Tongue (tissue), 2 donors: ENCODE results near the gene TRABD. TPM values are rescaled to one million over a fixed set of nuclear protein-coding genes. Genes with fewer than 3 reads are reported as not detected.
A peak's percentile ranks its signal among the peaks of the same experiment; 100 is the strongest.
"Not testable (repeated sequence)": the region's sequence is repeated elsewhere in the genome, so short reads cannot be mapped to it uniquely, and the experiment has no call there.

Experiments used
- DNase-seq: peaks from one replicate; pipeline ENCODE4 v3.0.0-alpha.2; 2015
- total RNA-seq: library from RNA; depleted of rRNA; stranded (reverse); fragments of >200 nt; gene quantifications from one replicate; pipeline ENCODE4 v1.2.3, GENCODE V29; 2014

Gene TRABD
- total RNA-seq, 1 donor from 2014 or later, result 18.5 TPM

GRCh38 chr22:50202130-50202666, 16.5 kb downstream of the TRABD start:
- DNase-seq, result no peak

- DNase-seq, result no peak
Observed at GRCh38 chr22:50203288-50203687, 17.6 kb downstream of the TRABD start.

DNA sequence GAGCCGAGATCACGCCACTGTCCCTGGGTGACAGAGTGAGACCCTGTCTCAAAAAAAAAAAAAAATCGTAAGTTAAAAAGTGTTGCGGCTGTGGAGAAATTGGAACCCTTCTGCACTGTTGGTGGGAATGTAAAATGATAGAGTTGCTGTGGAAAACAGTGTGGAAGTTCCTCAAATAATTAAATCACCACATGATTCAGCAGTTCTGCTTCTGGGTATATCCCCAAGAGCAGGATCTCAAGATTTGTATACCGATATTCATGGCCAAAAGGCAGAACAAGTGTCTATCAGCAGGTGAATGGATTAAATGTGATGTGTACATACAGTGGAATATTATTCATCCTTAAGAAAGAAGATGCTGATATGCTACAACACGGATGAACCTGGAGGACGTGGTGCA, 18.9 kb downstream of the TRABD start:
- no peak for DNase-seq

DNA sequence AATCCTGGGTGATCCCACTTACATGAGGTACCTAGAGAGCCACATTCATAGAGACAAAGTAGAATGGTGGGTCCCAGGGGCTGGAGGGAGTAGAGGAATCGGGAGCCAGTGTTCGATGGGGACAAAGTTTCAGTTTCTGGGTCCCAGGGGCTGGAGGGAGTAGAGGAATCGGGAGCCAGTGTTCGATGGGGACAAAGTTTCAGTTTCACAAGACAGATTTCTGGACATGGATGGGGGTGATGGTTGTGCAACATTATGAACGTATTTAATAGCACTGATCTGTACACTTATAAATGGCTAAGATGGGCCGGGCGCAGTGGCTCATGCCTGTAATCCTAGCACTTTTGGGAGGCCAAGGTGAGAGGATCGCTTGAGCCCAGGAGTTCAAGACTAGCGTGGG, 19.3 kb downstream of the TRABD start:
- not testable (repeated sequence) for DNase-seq

DNA sequence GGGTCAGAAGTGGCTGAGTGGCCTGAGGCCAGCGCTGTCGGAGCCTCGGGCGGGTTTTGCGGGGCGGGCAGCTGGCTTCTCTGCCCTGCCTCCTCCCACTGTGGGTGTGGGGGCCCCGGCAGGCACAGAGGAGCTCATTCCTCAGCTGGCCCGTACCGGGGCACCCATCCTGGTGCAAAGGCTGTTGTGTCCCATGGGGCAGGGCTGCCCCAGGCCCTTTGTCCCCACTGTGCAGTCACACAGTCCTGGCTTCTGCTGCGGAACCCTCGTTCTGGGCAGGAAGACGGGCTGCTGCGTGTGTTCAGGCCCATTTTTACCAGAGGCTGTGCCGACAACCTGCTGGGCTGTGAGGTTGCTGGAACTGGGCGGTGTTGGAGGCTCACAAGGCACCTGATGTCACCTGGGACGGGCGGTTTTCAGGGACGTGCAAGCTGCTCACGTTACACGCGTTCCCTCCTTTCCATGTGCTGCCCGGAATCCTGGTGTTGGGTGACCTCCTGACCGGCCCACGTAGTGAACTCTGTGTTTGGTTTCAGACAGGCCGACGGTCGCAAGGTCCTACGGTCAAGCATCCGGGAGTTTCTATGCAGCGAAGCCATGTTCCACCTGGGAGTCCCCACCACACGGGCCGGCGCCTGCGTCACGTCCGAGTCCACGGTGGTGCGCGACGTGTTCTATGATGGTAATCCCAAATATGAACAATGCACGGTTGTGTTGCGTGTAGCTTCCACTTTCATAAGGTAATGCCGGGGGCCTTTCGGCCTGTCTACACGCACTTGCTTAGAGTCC, 20.3 kb downstream of the TRABD start:
- no peak for DNase-seq

DNA sequence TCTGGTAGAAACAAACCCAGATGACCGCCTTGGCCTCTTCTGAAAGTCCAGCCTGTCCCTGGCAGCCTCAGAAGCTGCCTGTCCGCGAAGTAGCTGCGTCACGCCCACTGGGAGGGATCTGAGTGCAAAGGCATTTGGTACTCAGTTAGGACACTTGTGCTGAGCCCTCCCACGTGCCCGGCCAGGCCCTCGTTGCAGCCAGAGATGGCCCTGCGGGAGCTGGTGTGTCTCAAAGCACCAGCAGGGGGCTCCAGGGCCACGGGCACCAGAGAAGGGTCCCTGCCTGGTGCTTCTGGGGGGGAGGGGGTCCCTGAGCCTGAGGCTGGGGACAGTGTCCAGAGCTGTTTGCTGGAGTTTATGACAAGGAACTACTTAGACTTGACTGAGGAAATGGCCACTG, 20.9 kb downstream of the TRABD start:
- DNase-seq, result peak; percentile 71

GRCh38 chr22:50207383-50208140, 21.8 kb downstream of the TRABD start:
- no peak for DNase-seq

- peak; percentile 73 for DNase-seq
Observed at GRCh38 chr22:50208430-50208938, 22.8 kb downstream of the TRABD start.

DNA sequence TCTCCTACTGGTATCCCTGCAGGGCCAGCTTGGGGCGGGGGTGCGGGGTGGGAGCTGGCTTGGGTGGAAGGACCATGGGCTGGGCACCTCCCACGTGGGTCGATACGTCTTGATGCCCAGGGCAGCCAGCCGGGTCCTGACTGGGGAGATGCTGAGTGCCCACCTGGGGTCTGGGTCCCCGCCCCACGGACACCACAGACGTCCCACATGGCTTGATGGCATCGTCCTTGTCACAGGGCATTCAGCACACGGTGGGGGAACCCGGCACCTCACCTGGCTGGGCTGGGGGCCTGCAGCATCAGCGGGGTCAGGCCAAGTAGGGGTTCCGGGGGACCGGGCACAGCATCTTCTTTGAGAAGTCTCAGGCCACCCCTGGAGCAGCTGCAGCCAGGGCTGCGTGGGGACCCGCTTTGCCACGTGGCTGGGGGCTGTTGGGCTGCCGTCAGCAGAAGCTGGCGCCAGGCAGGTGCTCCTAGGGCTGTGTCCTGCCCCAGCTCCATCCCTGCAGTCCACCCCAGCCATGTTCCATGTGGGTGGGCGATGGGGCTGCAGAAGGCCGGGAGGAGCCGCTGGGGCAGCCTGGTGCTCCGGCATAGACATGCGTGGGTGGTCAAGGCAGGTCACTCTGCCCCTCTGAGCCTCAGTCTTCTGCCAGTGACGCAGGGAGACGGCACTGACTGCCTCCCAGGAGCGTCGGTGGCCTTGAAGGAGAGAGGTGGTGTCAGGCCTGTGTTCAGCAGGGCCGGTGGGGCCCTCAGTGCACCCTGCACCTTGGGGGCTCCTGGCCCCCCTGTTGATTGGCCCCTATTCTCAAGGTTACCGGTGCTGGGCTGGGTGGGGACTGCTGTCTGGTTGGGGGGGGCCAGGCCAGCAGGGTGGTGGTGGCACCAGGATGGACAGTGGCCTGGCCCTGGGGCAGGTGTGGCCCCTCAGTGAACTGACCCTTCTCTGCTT, 23.5 kb downstream of the TRABD start:
- no peak for DNase-seq

GRCh38 chr22:50209893-50210292, 24.2 kb downstream of the TRABD start:
- peak; percentile 83 for DNase-seq

- no peak for DNase-seq
Observed at GRCh38 chr22:50210378-50211139, 24.8 kb downstream of the TRABD start.

- no peak for DNase-seq
Observed at GRCh38 chr22:50211147-50211546, 25.4 kb downstream of the TRABD start.

GRCh38 chr22:50213263-50213662, 27.6 kb downstream of the TRABD start:
- no peak for DNase-seq

GRCh38 chr22:50215297-50216054, 29.8 kb downstream of the TRABD start:
- no peak for DNase-seq

- no peak for DNase-seq
Observed at GRCh38 chr22:50216055-50216683, 30.5 kb downstream of the TRABD start.

GRCh38 chr22:50216684-50217520, 31.2 kb downstream of the TRABD start:
- no peak for DNase-seq

GRCh38 chr22:50217543-50218152, 31.9 kb downstream of the TRABD start:
- no peak for DNase-seq
